ENCODE data around the gene MRPL42. TPM values are rescaled to one million over a fixed set of nuclear protein-coding genes. Genes with fewer than 3 reads are reported as not detected.
A peak's percentile ranks its signal among the peaks of the same experiment; 100 is the strongest.

Gene MRPL42
- total RNA-seq, 6 experiments from 2014 or later: 25.8 to 44.5 (median 32.1) TPM

DNA sequence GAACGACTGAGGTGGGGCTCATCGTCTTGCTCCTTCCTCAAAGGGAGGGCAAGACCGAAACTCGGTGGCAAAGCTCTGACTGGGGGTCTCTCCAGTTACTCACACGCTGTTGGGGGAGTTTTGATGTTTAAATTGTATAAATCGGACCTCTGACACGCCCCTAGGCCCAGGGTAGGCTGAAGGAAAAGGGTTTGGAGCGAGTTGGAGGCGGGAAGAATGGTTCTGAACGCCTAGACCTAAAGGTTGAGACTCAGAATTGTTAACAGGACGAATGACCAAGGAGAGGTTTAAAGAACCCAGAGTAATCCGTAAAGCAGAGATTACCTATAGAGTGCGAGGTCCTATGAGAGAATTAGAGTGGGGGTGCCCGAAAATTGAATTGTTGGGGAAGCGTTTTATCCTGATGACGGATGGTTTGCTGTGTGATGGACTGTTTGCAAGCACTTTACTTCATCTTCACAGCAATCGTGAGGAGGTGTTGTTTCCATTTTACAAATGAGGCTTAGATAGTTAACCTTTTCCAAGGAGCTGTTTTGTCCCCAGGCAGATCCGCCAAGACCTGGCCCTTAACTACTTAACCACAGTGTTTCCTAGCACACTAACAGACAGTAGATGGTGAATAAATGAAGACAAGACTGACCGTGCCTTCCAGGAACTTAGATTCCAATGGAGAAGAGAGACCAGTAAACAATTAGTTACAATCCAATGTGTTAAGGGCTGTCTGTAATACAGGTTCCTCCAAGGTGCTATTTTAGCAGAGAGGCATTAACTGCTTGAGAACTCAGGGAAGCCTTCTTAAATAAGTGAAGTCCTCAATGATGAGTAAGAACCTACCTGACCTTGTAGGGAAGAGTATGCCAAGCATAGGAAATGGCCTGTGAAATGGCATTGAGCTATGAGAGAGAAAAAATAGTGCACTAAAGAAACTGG is 24.6 kb upstream of the MRPL42 start:
- no peak for TF ChIP-seq POLR2A (IDR thresholded peaks at IDR 0.05)
- Histone ChIP-seq H3K9me3 (no peaks in the 10 kb centered on the region), H3K4me3 (peak overlapping the region; percentile 93 to 97 (median 93)), H3K27me3 (no peaks in the 10 kb centered on the region), H3K4me1 (peaks cover 0 to 13% (median 6%) of the 10 kb centered on the region in 4 donors), H3K36me3 (no peaks in the 10 kb centered on the region), H3K27ac (peak overlapping the region; percentile 66 to 87 (median 77))
- 10% methylated on average over 19 of the region's 19 CpGs for WGBS (ENCODE audit: insufficient coverage, low coverage, low lambda C conversion rate, missing lambda C conversion rate)
- ATAC-seq: peak in 2 of 4 donors; percentile 1
- intact Hi-C loops (cut with DNase I): no loop called here
- DNase-seq: no peak

DNA sequence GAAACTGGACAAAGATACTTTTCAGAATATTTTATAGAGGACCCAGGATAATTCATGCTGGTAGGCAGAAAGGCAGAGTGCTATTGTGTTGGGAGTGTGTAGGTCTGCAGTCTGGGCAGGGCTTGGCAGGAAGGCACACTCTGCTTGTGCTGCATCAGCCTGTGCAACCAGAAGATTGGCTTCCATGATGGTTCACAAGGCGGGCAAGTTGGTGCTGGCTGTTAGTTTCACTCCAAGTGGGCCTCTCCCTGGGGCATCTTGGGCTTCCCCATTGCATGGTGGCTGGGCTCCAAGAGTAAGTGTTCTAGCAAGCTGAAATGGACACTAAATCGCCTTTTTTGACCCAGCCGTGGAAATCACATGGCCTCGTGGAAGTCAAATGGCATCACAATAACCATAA is 23.7 kb upstream of the MRPL42 start:
- no CpG with 5 or more reads among the region's 4 CpGs for WGBS (ENCODE audit: insufficient coverage, low coverage, low lambda C conversion rate, missing lambda C conversion rate)
- Histone ChIP-seq H3K36me3 (no peaks in the 10 kb centered on the region), H3K27ac (no peak overlapping the region), H3K4me3 (no peak overlapping the region), H3K4me1 (peaks cover 0 to 13% (median 6%) of the 10 kb centered on the region in 4 donors), H3K9me3 (no peaks in the 10 kb centered on the region), H3K27me3 (no peaks in the 10 kb centered on the region)
- intact Hi-C loops (cut with DNase I): no loop called here
- ATAC-seq (no peak), DNase-seq (no peak)
- TF ChIP-seq POLR2A (IDR thresholded peaks at IDR 0.05) (no peak), CTCF (IDR thresholded peaks at IDR 0.05) (no peak)

GRCh38 chr12:93447555-93448290 is 19.6 kb upstream of the MRPL42 start:
- H3K27ac ChIP-seq: no peak overlapping the region
- no peaks in the 10 kb centered on the region for H3K9me3 ChIP-seq
- H3K4me1 ChIP-seq: no peaks in the 10 kb centered on the region
- intact Hi-C loops (cut with DNase I): no loop called here
- DNase-seq (no peak), ATAC-seq (no peak)
- TF ChIP-seq POLR2A (IDR thresholded peaks at IDR 0.05) (no peak), CTCF (IDR thresholded peaks at IDR 0.05) (no peak)
- no peak overlapping the region for H3K4me3 ChIP-seq
- WGBS (ENCODE audit: insufficient coverage, low coverage, low lambda C conversion rate, missing lambda C conversion rate): 65% methylated on average over 4 of the region's 4 CpGs
- H3K27me3 ChIP-seq: no peaks in the 10 kb centered on the region
- no peaks in the 10 kb centered on the region for H3K36me3 ChIP-seq

DNA sequence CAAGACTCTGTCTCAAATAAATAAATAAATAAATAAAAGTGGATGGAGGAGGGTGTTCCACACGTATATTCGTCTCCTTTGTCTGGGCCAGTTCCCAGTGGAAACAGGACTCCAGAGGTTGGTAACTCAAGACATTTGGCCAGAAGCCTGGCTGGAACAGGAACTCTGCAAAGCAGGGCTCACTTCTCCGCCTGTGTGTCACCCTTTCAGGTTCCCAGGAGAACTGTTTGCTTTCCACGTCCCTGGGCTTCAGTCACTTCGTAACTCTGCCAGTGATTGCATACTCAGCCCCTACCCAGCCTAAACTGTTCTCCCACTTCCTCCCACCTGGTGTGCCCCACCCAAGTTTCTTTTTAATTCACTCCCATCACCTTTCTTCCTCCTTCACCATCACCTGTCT is 18.5 kb upstream of the MRPL42 start:
- Histone ChIP-seq H3K27ac (no peak overlapping the region), H3K9me3 (no peaks in the 10 kb centered on the region), H3K4me3 (no peak overlapping the region), H3K36me3 (no peaks in the 10 kb centered on the region), H3K4me1 (no peaks in the 10 kb centered on the region), H3K27me3 (no peaks in the 10 kb centered on the region)
- no peak for TF ChIP-seq CTCF (IDR thresholded peaks at IDR 0.05)
- no peak for TF ChIP-seq POLR2A (IDR thresholded peaks at IDR 0.05)
- intact Hi-C loops (cut with DNase I): no loop called here
- ATAC-seq: peak in 2 of 4 donors; percentile 58 to 76
- no peak for DNase-seq
- WGBS (ENCODE audit: insufficient coverage, low coverage, low lambda C conversion rate, missing lambda C conversion rate): 54% methylated on average over 5 of the region's 5 CpGs

- Histone ChIP-seq H3K27ac (no peak overlapping the region), H3K9me3 (no peaks in the 10 kb centered on the region), H3K4me3 (no peak overlapping the region), H3K4me1 (no peaks in the 10 kb centered on the region), H3K27me3 (no peaks in the 10 kb centered on the region), H3K36me3 (no peaks in the 10 kb centered on the region)
- intact Hi-C loops (cut with DNase I): no loop called here
- ATAC-seq: no peak
- TF ChIP-seq POLR2A (IDR thresholded peaks at IDR 0.05) (no peak), CTCF (IDR thresholded peaks at IDR 0.05) (no peak)
- WGBS (ENCODE audit: insufficient coverage, low coverage, low lambda C conversion rate, missing lambda C conversion rate): 58% methylated on average over 1 of the region's 1 CpG
- no peak for DNase-seq
These were observed 18.0 kb upstream of the MRPL42 start for GRCh38 chr12:93449277-93449676.
